GM19452 (cell line): Measurements from ENCODE around the gene EMB.
"Not testable (repeated sequence)": the region's sequence is repeated elsewhere in the genome, so short reads cannot be mapped to it uniquely, and the experiment has no call there.

Experiments
- ATAC-seq: cut with Tn5 transposase; IDR thresholded peaks from one replicate; pipeline ENCODE4 v1.9.1; 2021; ENCODE audit not compliant: unreplicated experiment

Gene EMB

GRCh38 chr5:50421184-50421950 lies 19.7 kb downstream of the EMB start:
- not testable (repeated sequence) for ATAC-seq

GRCh38 chr5:50420343-50420935 lies 20.6 kb downstream of the EMB start:
- ATAC-seq = no peak

- not testable (repeated sequence) for ATAC-seq
Measured at GRCh38 chr5:50419656-50420055, 21.4 kb downstream of the EMB start.

- ATAC-seq = not testable (repeated sequence)
Measured at GRCh38 chr5:50416637-50417036, 24.5 kb downstream of the EMB start.

- peak; percentile 87 for ATAC-seq
Measured at GRCh38 chr5:50415912-50416311, 25.2 kb downstream of the EMB start.

GRCh38 chr5:50410932-50411331 lies 30.2 kb downstream of the EMB start:
- not testable (repeated sequence) for ATAC-seq

- ATAC-seq = no peak
Measured at GRCh38 chr5:50406877-50407276, 34.2 kb downstream of the EMB start.

- ATAC-seq = no peak
Measured at GRCh38 chr5:50401336-50401735, 39.8 kb downstream of the EMB start.

GRCh38 chr5:50393925-50394609 lies 47.0 kb downstream of the EMB start:
- not testable (repeated sequence) for ATAC-seq

- ATAC-seq = not testable (repeated sequence)
Measured at GRCh38 chr5:50392289-50392688, 48.8 kb downstream of the EMB start.

GRCh38 chr5:50384381-50384780 lies 56.7 kb downstream of the EMB start:
- ATAC-seq = not testable (repeated sequence)

GRCh38 chr5:50376696-50377095 lies 64.4 kb downstream of the EMB start:
- not testable (repeated sequence) for ATAC-seq

GRCh38 chr5:50369287-50370033 lies 71.6 kb downstream of the EMB start:
- not testable (repeated sequence) for ATAC-seq

GRCh38 chr5:50365426-50366251 lies 75.4 kb downstream of the EMB start:
- ATAC-seq = no peak

GRCh38 chr5:50364535-50365309 lies 76.4 kb downstream of the EMB start:
- not testable (repeated sequence) for ATAC-seq

- ATAC-seq = no peak
Measured at GRCh38 chr5:50359187-50359586, 81.9 kb downstream of the EMB start.

GRCh38 chr5:50352382-50352781 lies 88.7 kb downstream of the EMB start:
- no peak for ATAC-seq
